GM19328 (cell line): ENCODE data around the gene HSPBP1.
"Not testable (repeated sequence)": the region's sequence is repeated elsewhere in the genome, so short reads cannot be mapped to it uniquely, and the experiment has no call there.

Experiments used
- ATAC-seq: cut with Tn5 transposase; IDR thresholded peaks from one replicate; pipeline ENCODE4 v1.9.1; 2021; ENCODE audit warnings: mild to moderate bottlenecking, moderate library complexity; ENCODE audit not compliant: unreplicated experiment

Gene HSPBP1

DNA sequence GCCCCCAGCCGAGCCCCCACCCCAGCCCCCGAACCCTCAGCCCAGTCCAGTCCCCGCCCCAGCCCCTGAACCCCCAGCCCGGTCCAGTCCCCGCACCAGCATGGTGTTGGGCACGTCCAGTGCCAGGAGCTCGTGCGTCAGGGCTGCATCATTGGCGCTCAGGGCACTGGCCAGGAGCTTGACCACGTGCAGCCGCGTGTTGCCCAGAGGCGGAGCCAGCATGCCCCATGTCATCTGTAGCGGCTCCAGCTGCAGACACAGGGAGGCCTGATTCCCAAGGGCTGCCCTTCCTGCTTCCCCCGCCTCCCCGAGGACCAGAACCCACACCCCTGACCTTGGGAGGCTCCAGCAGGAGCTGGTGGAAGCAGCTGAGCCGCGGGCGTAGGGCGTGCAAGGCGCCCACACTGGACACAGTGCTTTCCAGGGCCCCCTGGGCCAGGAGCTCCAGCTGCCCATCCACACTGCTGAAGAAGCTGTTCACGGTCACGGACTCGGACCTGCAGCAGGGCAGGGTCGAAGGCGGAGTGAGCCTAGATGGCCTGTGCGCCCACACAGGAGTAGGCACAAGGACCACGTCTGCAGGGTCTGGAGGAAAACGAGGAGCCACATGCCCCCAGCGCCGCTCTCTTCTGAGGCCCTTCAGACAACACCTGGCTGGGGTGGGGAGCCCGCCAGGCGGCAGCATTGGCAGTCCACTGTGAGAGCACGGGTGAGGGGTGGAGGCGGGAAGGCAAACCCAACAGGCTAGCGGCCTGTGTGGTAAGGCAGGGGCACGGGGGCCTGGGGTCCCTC, 38.6 kb downstream of the HSPBP1 start:
- ATAC-seq: no peak

DNA sequence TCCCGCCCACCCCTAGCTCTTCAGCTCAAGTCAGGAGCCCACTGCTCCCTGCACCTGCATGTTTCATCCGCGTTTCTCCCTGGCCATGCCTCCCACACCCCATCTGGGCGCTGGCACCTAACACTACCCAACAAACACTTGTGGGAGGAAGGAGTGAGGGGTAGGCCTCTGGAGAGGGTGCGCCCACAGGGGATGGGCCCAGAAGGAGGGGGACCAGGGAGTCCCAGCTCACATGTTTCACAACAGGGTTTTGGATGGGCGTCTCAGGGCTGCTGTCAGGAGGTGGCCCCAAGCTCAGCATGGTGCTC, 39.2 kb downstream of the HSPBP1 start:
- ATAC-seq: no peak

GRCh38 chr19:55239004-55239403, 40.9 kb downstream of the HSPBP1 start:
- no peak for ATAC-seq

DNA sequence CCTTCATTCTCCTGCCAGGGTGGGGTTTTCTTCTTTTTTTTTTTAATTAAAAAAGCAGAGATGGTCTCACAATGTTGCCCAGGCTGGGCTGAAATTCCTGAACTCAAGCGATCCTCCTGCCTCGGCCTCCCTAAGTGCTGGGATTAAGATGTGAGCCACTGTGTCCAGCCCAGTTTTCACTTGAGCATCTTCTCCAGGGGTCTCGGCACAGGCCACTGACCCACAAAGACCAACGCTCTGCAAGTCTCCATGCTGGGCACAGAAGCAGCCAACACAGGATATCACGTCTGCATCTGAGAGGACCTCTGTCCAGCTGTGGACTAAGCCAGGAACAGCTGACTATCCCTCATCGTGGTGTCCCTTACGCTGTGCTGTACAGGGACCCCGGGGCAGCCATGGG, 41.9 kb downstream of the HSPBP1 start:
- no peak for ATAC-seq

DNA sequence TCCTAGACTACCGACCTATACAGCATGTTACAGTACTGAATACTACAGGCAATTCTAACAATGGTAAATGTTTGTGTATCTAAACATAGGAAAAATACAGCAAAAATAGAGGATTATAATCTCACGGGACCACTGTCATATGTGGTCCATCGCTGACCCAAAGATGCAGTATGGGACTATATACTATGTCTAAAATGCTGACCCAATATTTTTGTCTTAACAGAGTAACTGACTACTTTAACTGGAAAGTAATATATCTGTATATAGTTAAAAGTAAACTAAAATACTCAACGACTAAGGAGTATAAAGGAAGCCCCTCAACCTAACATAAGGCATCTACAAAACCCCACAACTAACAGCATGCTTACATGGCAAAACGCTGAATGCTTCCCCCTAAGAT, 46.9 kb downstream of the HSPBP1 start:
- no peak for ATAC-seq

DNA sequence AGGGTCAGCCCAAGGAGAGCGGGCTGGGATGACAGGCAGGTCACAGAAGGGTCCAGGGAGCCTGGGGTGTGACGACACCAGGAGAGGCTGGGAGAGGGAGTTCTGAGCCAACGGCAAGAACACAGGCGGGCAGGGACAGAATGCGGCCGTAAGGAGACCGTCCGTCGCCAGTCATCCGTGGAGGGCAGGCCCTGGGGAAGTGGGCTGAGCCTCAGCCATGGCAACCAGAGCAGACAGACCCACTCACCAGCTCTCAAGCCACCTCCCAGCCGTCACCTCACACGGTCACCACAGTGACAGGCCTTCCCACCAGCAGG, 47.7 kb downstream of the HSPBP1 start:
- ATAC-seq: no peak

GRCh38 chr19:55231391-55232285, 48.3 kb downstream of the HSPBP1 start:
- no peak for ATAC-seq

- no peak for ATAC-seq
Measured at GRCh38 chr19:55230780-55231179, 49.1 kb downstream of the HSPBP1 start.

GRCh38 chr19:55230329-55230728, 49.6 kb downstream of the HSPBP1 start:
- no peak for ATAC-seq

DNA sequence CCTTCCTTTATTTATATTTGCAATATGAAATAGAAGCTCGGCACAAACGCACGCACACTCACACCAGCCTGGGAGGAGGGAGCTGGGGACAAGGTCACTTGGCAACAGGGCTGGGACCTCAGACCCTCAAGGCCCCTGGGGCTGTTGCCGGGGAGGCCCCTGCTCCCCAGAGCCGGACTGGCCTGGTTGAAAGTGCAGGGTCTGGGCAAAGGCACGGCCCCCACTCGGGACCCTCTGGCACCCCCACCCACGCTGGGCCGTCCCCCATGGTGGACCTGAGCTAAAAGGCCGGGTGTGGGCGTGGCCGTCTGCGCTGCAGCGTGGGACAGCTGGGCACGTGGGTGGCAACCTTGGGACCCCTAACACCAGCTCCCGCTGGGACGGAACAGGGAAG, 50.1 kb downstream of the HSPBP1 start:
- ATAC-seq: no peak

DNA sequence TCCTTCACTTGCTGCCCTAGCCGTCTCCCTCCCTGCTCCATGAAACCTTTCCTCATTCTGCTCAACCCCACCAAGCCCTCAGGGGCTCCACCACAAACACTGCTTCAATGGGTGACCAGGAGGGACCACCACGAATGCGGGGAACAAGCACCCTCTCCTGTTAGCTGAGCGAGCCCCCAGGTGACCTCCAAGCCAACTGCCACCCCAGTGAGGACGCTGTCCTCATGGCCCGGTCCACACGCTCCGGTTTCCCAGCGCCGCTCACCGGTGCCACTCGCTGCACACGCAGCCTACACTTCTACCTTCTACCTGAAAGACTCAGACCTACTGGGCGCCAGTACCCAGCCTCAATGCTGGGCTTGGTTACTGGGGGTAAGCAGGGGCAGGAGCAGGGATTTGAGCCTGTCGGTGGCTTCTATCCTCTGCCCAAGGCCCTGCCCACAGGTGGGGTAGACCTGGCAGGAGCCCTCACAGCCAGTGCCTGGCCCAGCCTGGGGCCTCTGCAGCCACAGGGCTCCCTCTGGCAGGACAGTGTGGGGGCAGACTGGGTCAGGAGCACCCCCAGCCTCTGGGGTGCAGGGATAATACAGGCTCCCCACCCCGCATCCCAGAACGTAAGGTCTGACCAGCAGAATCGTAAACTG, 50.6 kb downstream of the HSPBP1 start:
- no peak for ATAC-seq

- no peak for ATAC-seq
Measured at GRCh38 chr19:55228403-55229031, 51.4 kb downstream of the HSPBP1 start, which contains the start of gene TMEM86B. TMEM86B (minus strand) TSS chr19:55228763; CDS start chr19:55228741, 22 bp downstream.

- ATAC-seq: no peak
Measured at GRCh38 chr19:55228015-55228391, 51.9 kb downstream of the HSPBP1 start.

GRCh38 chr19:55227241-55228014, 52.5 kb downstream of the HSPBP1 start:
- no peak for ATAC-seq

DNA sequence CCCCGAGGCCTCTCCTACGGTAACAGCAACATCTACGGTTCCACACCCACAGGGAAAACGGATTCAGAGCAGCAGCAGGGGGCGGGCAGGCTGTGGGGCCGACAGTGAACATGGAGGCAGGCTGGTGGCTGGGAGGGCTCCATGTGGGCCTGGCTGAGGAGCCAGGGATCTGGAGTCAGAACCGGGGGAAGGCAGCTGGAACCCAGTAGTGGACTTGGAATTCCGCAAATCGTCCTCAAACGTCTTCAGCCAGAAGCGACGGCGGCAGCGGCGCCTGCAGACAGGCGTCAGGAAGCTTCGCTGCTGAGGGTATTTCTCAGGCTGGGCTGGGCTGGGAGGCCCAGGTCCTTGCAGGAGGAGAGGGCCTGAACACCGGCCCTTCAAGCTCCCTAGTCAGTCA, 53.1 kb downstream of the HSPBP1 start:
- ATAC-seq: no peak

DNA sequence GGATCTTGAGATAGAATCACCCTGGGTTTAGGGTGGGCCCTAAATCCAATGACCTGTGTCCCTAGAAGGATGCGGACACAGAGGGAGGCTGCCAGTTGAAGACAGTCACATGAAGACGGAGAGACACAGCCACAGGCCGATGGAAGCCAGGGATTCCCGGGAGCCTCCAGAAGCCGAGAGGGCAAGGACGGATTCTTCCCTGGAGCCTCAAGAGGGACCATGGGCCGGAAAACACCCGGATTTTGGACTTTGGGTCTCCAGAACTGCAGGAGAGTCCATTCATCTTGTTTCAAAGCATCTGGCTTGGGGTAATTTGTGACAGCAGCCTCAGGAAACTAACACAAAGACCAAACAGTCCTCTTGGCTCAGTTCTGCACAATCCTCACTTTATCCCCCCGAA, 53.6 kb downstream of the HSPBP1 start:
- ATAC-seq: no peak

DNA sequence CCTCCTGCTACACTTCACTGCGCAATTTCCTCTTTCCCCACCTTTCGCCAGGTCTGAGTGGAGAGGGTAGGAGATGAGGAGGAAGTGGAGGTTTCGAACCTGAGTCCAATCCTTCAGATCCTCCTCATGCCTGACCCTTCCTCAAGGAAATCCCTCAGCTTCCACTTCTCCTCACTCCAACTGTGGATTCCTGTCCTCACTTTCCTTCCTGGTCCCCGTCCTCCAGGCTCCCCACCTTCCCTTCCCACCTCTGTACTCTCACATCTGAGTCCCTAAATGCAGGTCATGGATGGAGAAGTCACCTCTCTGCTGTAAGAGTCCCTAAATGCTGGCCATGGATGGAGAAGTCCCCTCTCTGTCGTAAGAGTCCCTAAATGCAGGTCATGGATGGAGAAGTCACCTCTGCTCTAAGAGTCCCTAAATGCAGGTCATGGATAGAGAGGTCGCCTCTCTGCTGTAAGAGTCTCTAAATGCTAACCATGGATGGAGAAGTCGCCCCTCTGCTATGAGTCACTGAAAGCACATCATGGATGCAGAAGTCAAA, 54.4 kb downstream of the HSPBP1 start:
- ATAC-seq: no peak

DNA sequence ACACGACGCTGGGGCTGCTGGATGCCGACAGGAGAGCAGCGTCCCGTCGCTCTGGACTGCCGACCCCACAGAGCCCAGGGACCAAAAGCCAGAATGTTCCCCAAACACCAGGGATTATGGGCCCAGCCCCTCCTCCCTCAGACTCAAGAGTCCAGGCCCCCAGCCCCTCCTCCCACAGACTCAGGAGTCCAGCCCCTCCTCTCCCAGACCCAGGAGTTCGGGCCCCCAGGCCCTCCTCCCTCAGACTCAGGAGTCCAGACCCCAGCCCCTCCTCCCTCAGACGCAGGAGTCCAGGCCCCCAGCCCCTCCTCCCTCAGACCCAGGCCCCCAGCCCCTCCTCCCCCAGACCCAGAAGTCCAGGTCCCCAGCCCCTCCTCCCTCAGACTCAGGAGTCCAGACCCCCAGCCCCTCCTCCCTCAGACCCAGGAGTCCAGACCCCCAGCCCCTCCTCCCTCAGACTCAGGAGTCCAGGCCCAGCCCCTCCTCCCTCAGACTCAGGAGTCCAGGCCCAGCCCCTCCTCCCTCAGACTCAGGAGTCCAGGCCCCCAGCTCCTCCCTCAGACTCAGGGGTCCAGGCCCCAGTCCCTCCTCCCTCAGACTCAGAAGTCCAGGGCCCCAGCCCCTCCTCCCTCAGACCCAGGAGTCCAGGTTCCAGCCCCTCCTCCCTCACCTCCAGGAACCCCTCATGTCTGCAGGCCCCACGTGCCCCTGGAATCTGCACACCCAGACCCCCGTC, 55.1 kb downstream of the HSPBP1 start:
- ATAC-seq: not testable (repeated sequence)

DNA sequence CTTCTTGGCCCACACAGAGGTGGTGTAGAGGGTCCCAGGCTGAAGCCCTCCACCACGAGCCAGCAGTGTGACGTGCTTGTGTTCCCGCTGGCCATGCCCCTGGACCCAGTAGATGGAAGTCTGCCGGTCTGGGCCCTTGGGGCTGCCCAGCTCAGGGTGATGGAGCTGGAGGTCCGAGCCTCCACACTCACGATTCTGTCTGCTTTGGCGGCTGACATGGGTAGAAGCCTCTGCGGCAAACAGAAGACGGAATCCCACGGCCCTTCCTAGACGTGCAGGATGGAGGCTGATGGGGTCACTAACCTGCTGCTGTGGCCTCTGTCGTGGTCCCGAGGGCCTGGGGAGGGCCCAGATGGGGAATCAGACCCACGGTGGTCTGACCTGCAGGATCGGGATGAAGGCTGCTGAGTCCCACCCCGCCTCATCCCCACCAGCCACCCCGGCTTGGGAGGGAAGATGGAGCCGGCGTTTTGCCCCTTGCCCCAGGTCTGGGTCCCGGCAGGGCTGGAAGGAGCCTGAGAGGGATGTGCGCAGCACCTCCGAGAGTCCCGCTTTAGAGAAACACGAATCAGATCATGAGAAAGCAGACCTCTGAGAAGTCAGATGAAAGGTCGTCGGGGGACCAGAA, 55.8 kb downstream of the HSPBP1 start:
- no peak for ATAC-seq
